GM12872 (cell line): ENCODE measurements around the gene PSMF1.

ENCODE experiments used
- TF ChIP-seq, protein P1 (sequence below): IDR thresholded peaks from 3 replicates; pipeline ENCODE4 v1.5.1; 2011; ENCODE audit warnings: low read depth, mild to moderate bottlenecking, low read length, moderate library complexity; ENCODE audit not compliant: insufficient read depth

The PSMF1 gene

DNA sequence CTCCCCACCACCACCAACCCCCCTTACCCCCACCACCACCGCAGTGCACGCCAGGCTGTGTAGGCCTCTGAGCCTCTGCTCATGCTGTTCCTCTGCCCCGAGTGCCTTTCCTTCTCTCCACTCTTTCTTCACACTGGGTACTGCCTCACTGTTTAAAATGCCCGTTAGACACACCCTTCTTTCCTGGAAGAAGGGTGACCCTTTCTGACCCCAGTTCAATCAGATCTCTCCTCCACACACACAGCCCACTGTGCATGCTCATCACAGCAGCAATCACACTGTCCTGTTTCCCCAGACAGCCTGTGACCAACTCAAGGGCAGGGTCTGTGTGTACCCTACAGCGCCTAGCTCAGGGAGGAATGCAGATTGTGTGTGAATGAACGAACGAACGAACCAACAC lies 56.4 kb downstream of the PSMF1 start:
- TF ChIP-seq, protein P1, sequence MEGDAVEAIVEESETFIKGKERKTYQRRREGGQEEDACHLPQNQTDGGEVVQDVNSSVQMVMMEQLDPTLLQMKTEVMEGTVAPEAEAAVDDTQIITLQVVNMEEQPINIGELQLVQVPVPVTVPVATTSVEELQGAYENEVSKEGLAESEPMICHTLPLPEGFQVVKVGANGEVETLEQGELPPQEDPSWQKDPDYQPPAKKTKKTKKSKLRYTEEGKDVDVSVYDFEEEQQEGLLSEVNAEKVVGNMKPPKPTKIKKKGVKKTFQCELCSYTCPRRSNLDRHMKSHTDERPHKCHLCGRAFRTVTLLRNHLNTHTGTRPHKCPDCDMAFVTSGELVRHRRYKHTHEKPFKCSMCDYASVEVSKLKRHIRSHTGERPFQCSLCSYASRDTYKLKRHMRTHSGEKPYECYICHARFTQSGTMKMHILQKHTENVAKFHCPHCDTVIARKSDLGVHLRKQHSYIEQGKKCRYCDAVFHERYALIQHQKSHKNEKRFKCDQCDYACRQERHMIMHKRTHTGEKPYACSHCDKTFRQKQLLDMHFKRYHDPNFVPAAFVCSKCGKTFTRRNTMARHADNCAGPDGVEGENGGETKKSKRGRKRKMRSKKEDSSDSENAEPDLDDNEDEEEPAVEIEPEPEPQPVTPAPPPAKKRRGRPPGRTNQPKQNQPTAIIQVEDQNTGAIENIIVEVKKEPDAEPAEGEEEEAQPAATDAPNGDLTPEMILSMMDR, result no peak

DNA sequence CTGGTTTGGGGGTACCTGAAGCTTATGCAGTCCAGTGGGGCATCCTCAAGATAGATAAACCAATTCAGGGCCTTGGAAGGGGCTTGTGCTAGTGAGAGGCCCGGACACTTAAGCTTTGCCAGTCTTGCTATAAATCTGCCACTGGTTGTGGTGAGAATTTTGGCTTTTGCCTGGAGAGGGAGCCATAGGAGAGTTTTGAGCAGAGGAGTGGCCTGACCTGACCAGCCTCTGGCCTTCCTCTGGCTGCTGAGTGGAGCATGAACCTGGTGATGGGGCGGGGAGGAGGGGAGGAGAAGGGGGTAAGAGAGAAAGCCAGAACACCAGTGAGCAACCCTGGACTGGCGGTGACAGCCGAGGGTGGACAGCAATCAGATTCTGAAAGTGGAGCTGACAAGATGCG lies 59.3 kb downstream of the PSMF1 start:
- TF ChIP-seq, protein P1, result no peak

DNA sequence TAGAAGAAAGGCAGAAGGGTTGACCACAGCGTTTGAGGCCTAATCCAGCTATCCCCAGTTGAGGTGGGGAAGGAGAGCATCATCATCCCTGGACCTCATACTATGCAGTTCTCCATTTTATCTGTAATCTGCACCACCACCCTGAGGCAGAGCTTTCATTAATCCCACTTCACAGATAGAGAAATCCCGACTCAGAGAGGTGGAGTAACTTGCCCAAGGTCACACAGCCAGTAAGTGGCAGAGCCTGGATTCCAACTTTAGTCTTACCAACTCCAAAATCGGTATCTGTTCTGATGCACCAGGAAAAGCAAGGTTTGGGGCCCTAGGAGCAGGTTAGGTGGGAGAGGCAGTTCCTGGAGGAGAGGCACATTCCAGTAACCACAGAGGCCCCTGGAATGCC lies 59.7 kb downstream of the PSMF1 start:
- TF ChIP-seq, protein P1, result no peak

DNA sequence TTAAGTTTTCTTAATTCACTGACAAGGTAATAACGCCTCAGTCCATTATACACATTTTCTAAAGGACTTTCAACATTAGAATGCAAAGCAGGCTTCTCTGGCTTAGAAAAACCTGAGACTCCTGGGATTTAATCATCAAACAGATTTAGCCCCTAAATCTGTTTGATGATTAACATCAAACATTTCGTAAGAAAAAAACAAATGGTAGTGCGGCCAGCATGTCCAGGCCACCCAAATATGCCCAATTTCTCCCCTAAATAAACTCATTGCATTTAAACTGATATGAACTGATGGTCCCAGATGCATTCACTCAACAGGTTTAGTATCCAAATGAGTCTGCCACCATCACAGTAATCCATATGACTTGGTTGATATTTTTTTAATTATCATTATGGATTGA lies 60.2 kb downstream of the PSMF1 start:
- TF ChIP-seq, protein P1, result no peak

DNA sequence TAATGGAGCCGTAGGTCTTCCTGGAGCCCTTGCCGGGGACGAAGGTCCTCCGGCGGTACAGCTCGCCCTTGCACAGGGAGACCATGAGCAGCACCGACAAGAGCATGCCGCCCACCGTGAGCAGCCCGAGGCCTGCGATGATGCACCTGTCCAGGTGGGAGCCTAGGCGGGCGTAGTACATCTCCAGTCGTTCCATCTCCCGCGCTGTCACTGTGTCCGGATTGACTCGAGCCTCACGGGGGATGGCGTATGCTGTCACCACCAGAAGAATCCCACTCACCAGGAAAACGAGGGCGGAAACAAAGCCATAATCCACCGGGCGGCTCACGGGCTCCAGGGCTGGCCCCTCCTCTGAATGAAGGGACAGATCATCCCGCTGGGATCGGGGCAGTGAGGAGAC lies 62.5 kb downstream of the PSMF1 start:
- TF ChIP-seq, protein P1, result no peak

DNA sequence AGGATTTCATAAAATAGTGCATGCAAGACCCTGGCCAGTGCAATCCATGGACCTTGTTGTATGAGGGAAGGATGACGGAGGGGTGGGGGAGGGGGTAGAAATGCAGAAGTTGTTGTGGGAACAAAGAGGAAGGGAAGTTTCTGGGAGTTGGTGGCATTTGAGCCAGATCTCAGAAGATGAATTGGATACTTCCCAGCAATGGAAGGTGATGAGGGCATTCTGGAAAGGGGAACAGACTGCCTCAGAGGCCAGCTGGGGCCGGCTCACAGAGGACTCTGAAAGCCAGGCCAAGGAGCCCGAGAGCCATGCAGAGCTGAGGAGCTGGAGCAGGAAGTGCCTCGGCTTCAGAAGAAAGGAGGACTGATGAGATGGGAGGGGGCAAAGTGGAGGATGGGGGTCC lies 63.7 kb downstream of the PSMF1 start:
- TF ChIP-seq, protein P1, result no peak

DNA sequence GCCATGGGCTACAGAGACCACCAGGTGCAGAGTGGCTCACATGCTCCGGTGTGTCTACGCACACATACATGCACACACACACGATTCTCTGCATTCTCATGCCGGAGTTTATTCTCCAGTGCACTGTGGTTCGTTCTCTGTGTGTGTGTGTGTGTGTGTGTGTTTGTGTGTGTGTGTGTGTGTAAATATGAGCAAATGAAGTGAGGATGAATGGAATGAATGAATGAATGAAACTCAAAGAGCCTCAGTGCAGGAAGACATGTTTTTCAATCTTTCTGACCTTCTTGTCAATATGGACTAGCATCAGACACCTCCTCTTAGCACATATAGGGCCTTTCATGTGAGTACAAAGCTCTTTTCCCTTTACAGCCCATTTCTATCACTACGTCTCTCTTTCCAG lies 64.8 kb downstream of the PSMF1 start:
- TF ChIP-seq, protein P1, result no peak

DNA sequence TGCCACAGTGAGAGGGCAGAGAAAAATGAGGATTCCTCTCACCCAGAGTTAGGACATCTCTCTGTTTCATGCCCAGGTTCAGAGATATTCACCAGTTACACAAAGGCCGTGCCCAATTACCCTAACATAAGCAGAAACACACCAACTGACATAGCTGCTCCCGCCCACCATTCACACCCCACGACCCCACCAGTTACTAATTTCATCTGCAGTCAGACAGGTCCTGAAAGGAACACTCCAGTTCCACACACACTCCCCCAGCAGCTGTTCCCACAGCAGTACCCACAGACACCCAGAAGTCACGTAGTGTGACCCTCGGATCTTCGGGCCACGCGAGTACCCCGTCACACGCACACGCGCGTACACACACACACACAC lies 65.8 kb downstream of the PSMF1 start:
- TF ChIP-seq, protein P1, result no peak
